H1 (cell line): Measurements from ENCODE around the gene ATP7B. TPM values are rescaled to one million over a fixed set of nuclear protein-coding genes. Genes with fewer than 3 reads are reported as not detected.

Source experiments
- CTCF ChIA-PET: fragments of 300-600 bp; sonication (Branson Sonifier 250); formaldehyde crosslinking; loops from one replicate; lab custom pipeline; 2021; ENCODE audit not compliant: partially characterized antibody; lab: Charles Lee
- POLR2A ChIA-PET: fragments of 300-600 bp; sonication (Branson Sonifier 250); formaldehyde crosslinking; loops from one replicate; lab custom pipeline; 2021; ENCODE audit warnings: inconsistent platforms; ENCODE audit not compliant: partially characterized antibody; lab: Charles Lee
- DNase-seq, 2 experiments: peaks; one replicate each; pipeline versions ENCODE4 v3.0.0 to v3.0.0-alpha.2; 2010 to 2022; ENCODE audit warnings: low spot score in 2 of 2, low read depth in 1 of 2, mixed read lengths in 1 of 2
- FAIRE-seq: peaks from 2 replicates; lab custom pipeline; 2011; peaks lifted over from hg19 to GRCh38; lab: Jason Lieb, UNC
- H2AFZ ChIP-seq: 2 replicates; pipeline ENCODE4 v1.8.1; 2012; ENCODE audit warnings: low read length, inconsistent platforms
- H2AK5ac ChIP-seq: 2 replicates; pipeline ENCODE4 v1.6.1; 2013; ENCODE audit warnings: low read depth, low read length
- H2BK120ac ChIP-seq: replicated peaks from 2 replicates; pipeline ENCODE3; 2013; ENCODE audit warnings: low read depth, low read length, inconsistent platforms
- H2BK12ac ChIP-seq: 2 replicates; pipeline ENCODE4 v1.6.1; 2013; ENCODE audit warnings: low read depth, low read length
- H2BK15ac ChIP-seq: 2 replicates; pipeline ENCODE4 v1.6.1; 2013; ENCODE audit warnings: low read length
- H2BK20ac ChIP-seq: 2 replicates; pipeline ENCODE4 v1.6.1; 2013; ENCODE audit warnings: low read length
- H2BK5ac ChIP-seq: 2 replicates; pipeline ENCODE4 v1.6.1; 2013; ENCODE audit warnings: low read depth, low read length
- H3K14ac ChIP-seq: 2 replicates; pipeline ENCODE4 v1.6.1; 2013; ENCODE audit warnings: inconsistent platforms; ENCODE audit not compliant: insufficient read length
- H3K18ac ChIP-seq: 2 replicates; pipeline ENCODE4 v1.6.1; 2013; ENCODE audit warnings: low read length; ENCODE audit errors: extremely low read depth
- H3K23ac ChIP-seq: 2 replicates; pipeline ENCODE4 v1.6.1; 2013; ENCODE audit warnings: inconsistent platforms; ENCODE audit not compliant: insufficient read length
- H3K23me2 ChIP-seq: 2 replicates; pipeline ENCODE4 v1.6.1; 2013; ENCODE audit warnings: low read depth, low read length
- H3K27ac ChIP-seq: 2 replicates; pipeline ENCODE4 v1.6.1; 2011; ENCODE audit warnings: low read depth, low read length, inconsistent platforms
- H3K27me3 ChIP-seq, 4 experiments: replicated peaks in 1 of 4; 1 replicate in 1 of 4; 2 replicates in 3 of 4; pipeline versions ENCODE4 v1.6.1 to v1.8.1; 2011 to 2013; ENCODE audit warnings: low read length in 3 of 4, mild to moderate bottlenecking in 3 of 4, inconsistent platforms in 2 of 4, mixed read lengths in 2 of 4, moderate library complexity in 1 of 4; ENCODE audit not compliant: control insufficient read depth in 3 of 4, insufficient read depth in 3 of 4; ENCODE audit errors: extremely low read depth in 1 of 4
- H3K36me3 ChIP-seq, 4 experiments: 2 replicates each; pipeline versions ENCODE4 v1.6.1 to v1.8.1; 2011 to 2013; ENCODE audit warnings: mild to moderate bottlenecking in 4 of 4, low read length in 3 of 4, moderate library complexity in 2 of 4, control low read depth in 1 of 4, inconsistent platforms in 1 of 4; ENCODE audit not compliant: insufficient read depth in 4 of 4, control insufficient read depth in 2 of 4
- H3K4ac ChIP-seq: replicated peaks from 2 replicates; pipeline ENCODE3; 2013; ENCODE audit warnings: low read length, low read depth, mixed read lengths, inconsistent platforms; ENCODE audit not compliant: insufficient read length
- H3K4me1 ChIP-seq, 4 experiments: replicated peaks in 1 of 4; 1 replicate in 1 of 4; 2 replicates in 3 of 4; pipeline versions ENCODE4 v1.6.1 to v1.8.1; 2011 to 2013; ENCODE audit warnings: low read length in 3 of 4, inconsistent platforms in 2 of 4, mixed read lengths in 1 of 4; ENCODE audit not compliant: insufficient read depth in 4 of 4, control insufficient read depth in 3 of 4
- H3K4me2 ChIP-seq, 2 experiments: 2 replicates each; pipeline versions ENCODE4 v1.6.1 to v1.8.1; 2011 to 2013; ENCODE audit warnings: low read depth in 2 of 2, low read length in 2 of 2, control low read depth in 1 of 2, inconsistent platforms in 1 of 2, mild to moderate bottlenecking in 1 of 2; ENCODE audit not compliant: insufficient read depth in 1 of 2
- H3K4me3 ChIP-seq, 4 experiments: fragments of 200-600, 300-600 bp in 1 of 4; sonication (generic), shearing (Covaris generic), sonication (Bioruptor Twin) in 1 of 4; 2 replicates each; pipeline versions ENCODE4 v1.5.1 to v1.8.1; 2011 to 2016; ENCODE audit warnings: low read length in 4 of 4, low read depth in 3 of 4, control low read depth in 2 of 4, inconsistent platforms in 2 of 4, mild to moderate bottlenecking in 2 of 4, mixed read lengths in 1 of 4, moderate library complexity in 1 of 4; ENCODE audit not compliant: insufficient read depth in 2 of 4; ENCODE audit errors: extremely low read depth in 1 of 4
- H3K56ac ChIP-seq: replicated peaks from 2 replicates; pipeline ENCODE3; 2013; ENCODE audit warnings: low read depth, mild to moderate bottlenecking, mixed read lengths, low read length, inconsistent platforms; ENCODE audit not compliant: insufficient read length
- H3K79me1 ChIP-seq: 2 replicates; pipeline ENCODE4 v1.6.1; 2013; ENCODE audit warnings: low read depth, low read length, control low read depth
- H3K79me2 ChIP-seq, 2 experiments: 2 replicates each; pipeline versions ENCODE4 v1.6.1 to v1.8.1; 2012 to 2013; ENCODE audit warnings: low read length in 2 of 2, mild to moderate bottlenecking in 2 of 2, inconsistent platforms in 1 of 2; ENCODE audit not compliant: insufficient read depth in 2 of 2, control insufficient read depth in 1 of 2
- H3K9ac ChIP-seq, 4 experiments: replicated peaks in 1 of 4; 1 replicate in 1 of 4; 2 replicates in 3 of 4; pipeline versions ENCODE4 v1.6.1 to v1.8.1; 2011 to 2013; ENCODE audit warnings: low read depth in 3 of 4, low read length in 3 of 4, control low read depth in 2 of 4, mild to moderate bottlenecking in 2 of 4, moderate library complexity in 2 of 4, inconsistent platforms in 1 of 4; ENCODE audit errors: extremely low read depth in 1 of 4
- H3K9me3 ChIP-seq, 2 experiments: 2 replicates each; pipeline versions ENCODE4 v1.6.1 to v1.8.1; 2012 to 2013; ENCODE audit warnings: mild to moderate bottlenecking in 2 of 2, moderate library complexity in 2 of 2, control low read depth in 1 of 2, inconsistent platforms in 1 of 2, low read depth in 1 of 2, low read length in 1 of 2, mixed read lengths in 1 of 2; ENCODE audit not compliant: insufficient read depth in 2 of 2
- H4K20me1 ChIP-seq, 2 experiments: replicated peaks in 1 of 2; 2 replicates each; pipeline versions ENCODE3 to v1.8.1; 2011 to 2013; ENCODE audit warnings: inconsistent platforms in 2 of 2, low read length in 2 of 2, mild to moderate bottlenecking in 1 of 2; ENCODE audit not compliant: insufficient read depth in 2 of 2, control insufficient read depth in 1 of 2
- H4K5ac ChIP-seq: 2 replicates; pipeline ENCODE4 v1.6.1; 2013; ENCODE audit warnings: low read length, low read depth, mixed read lengths, inconsistent platforms; ENCODE audit not compliant: insufficient read length
- H4K8ac ChIP-seq: 2 replicates; pipeline ENCODE4 v1.8.0; 2013; ENCODE audit warnings: mild to moderate bottlenecking, moderate library complexity, low read length, inconsistent platforms; ENCODE audit not compliant: insufficient read depth; ENCODE audit errors: extremely low read depth
- H4K91ac ChIP-seq: replicated peaks from 2 replicates; pipeline ENCODE3; 2013; ENCODE audit warnings: low read length, mixed read lengths, inconsistent platforms; ENCODE audit not compliant: insufficient read length
- BACH1 ChIP-seq: IDR thresholded peaks from 2 replicates; pipeline ENCODE4 v1.6.1; 2012; ENCODE audit warnings: low read length, improper control_type of control experiment
- BRCA1 ChIP-seq: IDR thresholded peaks from 2 replicates; pipeline ENCODE4 v1.6.1; 2012; ENCODE audit warnings: low read depth, low read length, improper control_type of control experiment
- CHD2 ChIP-seq: IDR thresholded peaks from 2 replicates; pipeline ENCODE4 v1.6.1; 2012; ENCODE audit warnings: low read length, improper control_type of control experiment
- HDAC2 ChIP-seq, 2 experiments: fragments of 300-600 bp in 1 of 2; sonication (generic) in 1 of 2; IDR thresholded peaks; 2 replicates each; pipeline ENCODE4 v1.6.1; 2011 to 2012; ENCODE audit warnings: low read depth in 2 of 2, low read length in 2 of 2, mild to moderate bottlenecking in 2 of 2, moderate library complexity in 2 of 2, borderline replicate concordance in 1 of 2, inconsistent platforms in 1 of 2
- JUN ChIP-seq: IDR thresholded peaks from 2 replicates; pipeline ENCODE4 v1.6.1; 2011; ENCODE audit warnings: low read depth, mild to moderate bottlenecking, improper control_type of control experiment, low read length
- KDM5A ChIP-seq: fragments of 200-600 bp; IDR thresholded peaks from 2 replicates; pipeline ENCODE4 v1.7.1; 2012; ENCODE audit warnings: mild to moderate bottlenecking, low read length, inconsistent platforms, mixed read lengths
- PHF8 ChIP-seq: fragments of 200-600 bp; sonication (generic); conservative IDR thresholded peaks from 2 replicates; pipeline ENCODE4 v1.7.1; 2012; ENCODE audit warnings: low read depth, mild to moderate bottlenecking, inconsistent platforms, low read length, moderate library complexity
- POU5F1 ChIP-seq: IDR thresholded peaks from 2 replicates; pipeline ENCODE4 v1.6.1; 2011; ENCODE audit warnings: low read depth, mild to moderate bottlenecking, low read length, moderate library complexity
- RBBP5 ChIP-seq: IDR thresholded peaks from 2 replicates; pipeline ENCODE4 v1.7.1; 2012; ENCODE audit warnings: low read depth, mild to moderate bottlenecking, inconsistent platforms, low read length, moderate library complexity, borderline replicate concordance
- SIRT6 ChIP-seq: IDR thresholded peaks from one replicate; pipeline ENCODE4 v1.7.1; 2012; ENCODE audit warnings: low read length, inconsistent platforms
- SIX5 ChIP-seq: IDR thresholded peaks from 2 replicates; pipeline ENCODE4 v1.6.1; 2011; ENCODE audit warnings: mild to moderate bottlenecking, low read depth, low read length
- TAF1 ChIP-seq: IDR thresholded peaks from 2 replicates; pipeline ENCODE4 v1.6.1; 2011; ENCODE audit warnings: mild to moderate bottlenecking, low read depth, low read length
- TCF12 ChIP-seq: IDR thresholded peaks from 2 replicates; pipeline ENCODE4 v1.6.1; 2011; ENCODE audit warnings: low read depth, mild to moderate bottlenecking, low read length
- WGBS, 2 experiments: shearing (Covaris generic) in 1 of 2; methylation state at CpG; one replicate each; pipeline versions ENCODE4 v1.1.6 to v1.1.7; 2013 to 2015; ENCODE audit warnings: low lambda C conversion rate in 2 of 2, mixed read lengths in 2 of 2, inconsistent platforms in 1 of 2, low coverage in 1 of 2, missing lambda C conversion rate in 1 of 2; ENCODE audit not compliant: insufficient replicate concordance in 2 of 2, insufficient coverage in 1 of 2, insufficient read length in 1 of 2; ENCODE audit errors: extremely low coverage in 1 of 2, missing lambda C conversion rate in 1 of 2; 5-methylcytosine and 5-hydroxymethylcytosine counted together
- polyA plus RNA-seq, 7 experiments: library from polyadenylated mRNA; depleted of rRNA in 3 of 7; stranded (reverse) in 5 of 7; unstranded in 2 of 7; fragments of >200 nt in 5 of 7; fragments of 200-250 nt in 2 of 7; gene quantifications; 1 replicate in 5 of 7; 2 replicates in 1 of 7; 4 replicates in 1 of 7; pipeline versions ENCODE4 v1.2.1 to v1.2.3, GENCODE V29; 2011 to 2013; ENCODE audit warnings: missing spikeins in 2 of 7, mixed read lengths in 2 of 7
- total RNA-seq: library from RNA; stranded (reverse); fragmentation: NEBNext Ultra II Directional; extraction: Animal tissue kit (Norgen Biotek cat#: 25700); gene quantifications from 2 replicates; pipeline ENCODE4 v1.2.1, GENCODE V29; 2021
- TF ChIP-seq, protein P1 (sequence below): IDR thresholded peaks from 2 replicates; pipeline ENCODE4 v1.6.1; 2012; ENCODE audit warnings: low read length, inconsistent platforms

ATP7B gene
- total and polyA plus RNA-seq, 2 of the 8 experiments (the other 6 are each of a cell fraction or from before 2014, with no cell fraction given), result 4.1 to 9.2 TPM

DNA sequence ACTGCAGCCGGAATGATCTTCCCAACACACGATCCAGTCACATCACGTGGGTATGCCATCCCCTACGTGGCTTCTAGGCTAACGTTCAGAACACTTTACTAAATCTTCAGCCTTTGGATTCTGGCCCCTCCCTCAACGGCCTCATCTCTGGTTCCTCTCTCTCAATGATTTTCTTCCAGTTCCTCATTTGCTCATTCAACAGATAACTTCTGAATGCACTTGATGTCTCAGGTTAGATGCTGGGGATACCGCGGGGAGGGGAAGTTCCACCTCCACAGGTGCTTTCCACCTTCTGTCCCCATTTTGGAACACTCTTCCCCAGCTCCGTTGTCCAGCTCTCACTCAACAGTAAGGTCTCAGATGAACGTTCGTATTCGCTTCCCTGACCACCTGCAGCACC lies 66.1 kb downstream of the ATP7B start:
- H3K9me3 ChIP-seq, result no peaks in the 10 kb centered on the region
- DNase-seq, result no peak
- no peak overlapping the region for H3K9ac ChIP-seq
- no peak overlapping the region for H3K56ac ChIP-seq
- no peak overlapping the region for H4K8ac ChIP-seq
- H2BK20ac ChIP-seq, result no peak overlapping the region
- H2BK15ac ChIP-seq, result no peak overlapping the region
- H4K91ac ChIP-seq, result no peak overlapping the region
- H3K23me2 ChIP-seq, result no peaks in the 10 kb centered on the region
- no peak overlapping the region for H3K4ac ChIP-seq
- no peak overlapping the region for H2BK120ac ChIP-seq
- H2AFZ ChIP-seq, result no peak overlapping the region
- H3K27ac ChIP-seq, result no peak overlapping the region
- no peak overlapping the region for H3K18ac ChIP-seq
- no peak overlapping the region for H3K23ac ChIP-seq
- H4K5ac ChIP-seq, result no peak overlapping the region
- H3K79me1 ChIP-seq, result no peaks in the 10 kb centered on the region
- ChIA-PET CTCF (interaction anchor here (0.7 to 2.4 kb wide), 3 partner anchors 9 to 60 kb away, joined by 3 to 7 read pairs (median 5); no protein-coding TSS in a partner anchor), POLR2A (no interaction called here)
- no peak overlapping the region for H2BK12ac ChIP-seq
- no peak overlapping the region for H2AK5ac ChIP-seq
- H3K4me2 ChIP-seq, result no peak overlapping the region
- no peak overlapping the region for H2BK5ac ChIP-seq
- no peak overlapping the region for H3K14ac ChIP-seq
- no peaks in the 10 kb centered on the region for H4K20me1 ChIP-seq
- no peaks in the 10 kb centered on the region for H3K79me2 ChIP-seq
- no peaks in the 10 kb centered on the region; a peak in 1 of 8 replicates for H3K36me3 ChIP-seq
- no peak for FAIRE-seq
- 90% methylated on average over 12 of the region's 12 CpGs; no CpG with 5 or more reads in 1 of the 2 experiments for WGBS, 2 experiments
- H3K27me3 ChIP-seq, result no peaks in the 10 kb centered on the region
- no peaks in the 10 kb centered on the region for H3K4me1 ChIP-seq
- no peak overlapping the region for H3K4me3 ChIP-seq
- no peak for TF ChIP-seq RBBP5
- no peak for TF ChIP-seq SIRT6
- TF ChIP-seq PHF8, result no peak
- no peak for TF ChIP-seq BRCA1
- TF ChIP-seq HDAC2 (IDR thresholded peaks at IDR 0.05; ENCODE audit: borderline replicate concordance in 1 of 2, low read depth in 2 of 2, low read length in 2 of 2), result no peak
- TF ChIP-seq JUN, result no peak
- no peak for TF ChIP-seq TAF1
- TF ChIP-seq POU5F1, result no peak
- no peak for TF ChIP-seq BACH1
- TF ChIP-seq KDM5A, result no peak
- TF ChIP-seq SIX5, result no peak
- TF ChIP-seq CHD2, result no peak
- TF ChIP-seq, protein P1, sequence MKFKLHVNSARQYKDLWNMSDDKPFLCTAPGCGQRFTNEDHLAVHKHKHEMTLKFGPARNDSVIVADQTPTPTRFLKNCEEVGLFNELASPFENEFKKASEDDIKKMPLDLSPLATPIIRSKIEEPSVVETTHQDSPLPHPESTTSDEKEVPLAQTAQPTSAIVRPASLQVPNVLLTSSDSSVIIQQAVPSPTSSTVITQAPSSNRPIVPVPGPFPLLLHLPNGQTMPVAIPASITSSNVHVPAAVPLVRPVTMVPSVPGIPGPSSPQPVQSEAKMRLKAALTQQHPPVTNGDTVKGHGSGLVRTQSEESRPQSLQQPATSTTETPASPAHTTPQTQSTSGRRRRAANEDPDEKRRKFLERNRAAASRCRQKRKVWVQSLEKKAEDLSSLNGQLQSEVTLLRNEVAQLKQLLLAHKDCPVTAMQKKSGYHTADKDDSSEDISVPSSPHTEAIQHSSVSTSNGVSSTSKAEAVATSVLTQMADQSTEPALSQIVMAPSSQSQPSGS, result no peak
- TF ChIP-seq TCF12, result no peak
